Brain microvascular endothelial cell (primary cell): ENCODE data around the gene LY6G5B.
"Not testable (repeated sequence)": the region's sequence is repeated elsewhere in the genome, so short reads cannot be mapped to it uniquely, and the experiment has no call there.

ENCODE experiments used
- DNase-seq: peaks from one replicate; pipeline ENCODE4 v3.0.0-alpha.2; 2020
- H3K27ac ChIP-seq: fragments of 250-450 bp; sonication (Bioruptor Pico); 2 replicates; pipeline ENCODE4 v1.5.1; 2020; ENCODE audit warnings: mild to moderate bottlenecking, moderate library complexity
- H3K27me3 ChIP-seq: fragments of 250-450 bp; sonication (Bioruptor Pico); replicated peaks from 2 replicates; pipeline ENCODE4 v1.5.1; 2020; ENCODE audit warnings: mild to moderate bottlenecking
- H3K36me3 ChIP-seq: fragments of 250-450 bp; sonication (Bioruptor Pico); replicated peaks from 2 replicates; pipeline ENCODE4 v1.5.1; 2020; ENCODE audit warnings: mild to moderate bottlenecking
- H3K4me3 ChIP-seq: 2 replicates; pipeline ENCODE4 v1.5.1; 2011; ENCODE audit warnings: low read depth, mild to moderate bottlenecking, control low read depth, low read length, moderate library complexity
- in situ Hi-C: cut with HindIII; loops from 2 replicates; pipeline ENCODE4 v1.10.0; 2017; ENCODE audit warnings: low sequenced_read_pairs, low pct_ligation_motif_present
- TF ChIP-seq, protein P1 (sequence below): IDR thresholded peaks from 2 replicates; pipeline ENCODE4 v1.5.1; 2011; ENCODE audit warnings: low read depth, mild to moderate bottlenecking, moderate library complexity, low read length, control low read depth, inconsistent platforms; ENCODE audit errors: missing control alignments

Gene LY6G5B

GRCh38 chr6:31708224-31708623 lies 38.4 kb downstream of the LY6G5B start:
- in situ Hi-C loops, result no loop called here
- TF ChIP-seq, protein P1, sequence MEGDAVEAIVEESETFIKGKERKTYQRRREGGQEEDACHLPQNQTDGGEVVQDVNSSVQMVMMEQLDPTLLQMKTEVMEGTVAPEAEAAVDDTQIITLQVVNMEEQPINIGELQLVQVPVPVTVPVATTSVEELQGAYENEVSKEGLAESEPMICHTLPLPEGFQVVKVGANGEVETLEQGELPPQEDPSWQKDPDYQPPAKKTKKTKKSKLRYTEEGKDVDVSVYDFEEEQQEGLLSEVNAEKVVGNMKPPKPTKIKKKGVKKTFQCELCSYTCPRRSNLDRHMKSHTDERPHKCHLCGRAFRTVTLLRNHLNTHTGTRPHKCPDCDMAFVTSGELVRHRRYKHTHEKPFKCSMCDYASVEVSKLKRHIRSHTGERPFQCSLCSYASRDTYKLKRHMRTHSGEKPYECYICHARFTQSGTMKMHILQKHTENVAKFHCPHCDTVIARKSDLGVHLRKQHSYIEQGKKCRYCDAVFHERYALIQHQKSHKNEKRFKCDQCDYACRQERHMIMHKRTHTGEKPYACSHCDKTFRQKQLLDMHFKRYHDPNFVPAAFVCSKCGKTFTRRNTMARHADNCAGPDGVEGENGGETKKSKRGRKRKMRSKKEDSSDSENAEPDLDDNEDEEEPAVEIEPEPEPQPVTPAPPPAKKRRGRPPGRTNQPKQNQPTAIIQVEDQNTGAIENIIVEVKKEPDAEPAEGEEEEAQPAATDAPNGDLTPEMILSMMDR, result no peak
- Histone ChIP-seq H3K4me3 (no peak overlapping the region), H3K27ac (no peak overlapping the region), H3K36me3 (no peaks in the 10 kb centered on the region), H3K27me3 (no peaks in the 10 kb centered on the region)
- no peak for DNase-seq

GRCh38 chr6:31709157-31709556 lies 39.4 kb downstream of the LY6G5B start:
- in situ Hi-C loops, DNase-seq, H3K27me3 ChIP-seq, H3K27ac ChIP-seq, H3K36me3 ChIP-seq, H3K4me3 ChIP-seq: not testable (repeated sequence)

DNA sequence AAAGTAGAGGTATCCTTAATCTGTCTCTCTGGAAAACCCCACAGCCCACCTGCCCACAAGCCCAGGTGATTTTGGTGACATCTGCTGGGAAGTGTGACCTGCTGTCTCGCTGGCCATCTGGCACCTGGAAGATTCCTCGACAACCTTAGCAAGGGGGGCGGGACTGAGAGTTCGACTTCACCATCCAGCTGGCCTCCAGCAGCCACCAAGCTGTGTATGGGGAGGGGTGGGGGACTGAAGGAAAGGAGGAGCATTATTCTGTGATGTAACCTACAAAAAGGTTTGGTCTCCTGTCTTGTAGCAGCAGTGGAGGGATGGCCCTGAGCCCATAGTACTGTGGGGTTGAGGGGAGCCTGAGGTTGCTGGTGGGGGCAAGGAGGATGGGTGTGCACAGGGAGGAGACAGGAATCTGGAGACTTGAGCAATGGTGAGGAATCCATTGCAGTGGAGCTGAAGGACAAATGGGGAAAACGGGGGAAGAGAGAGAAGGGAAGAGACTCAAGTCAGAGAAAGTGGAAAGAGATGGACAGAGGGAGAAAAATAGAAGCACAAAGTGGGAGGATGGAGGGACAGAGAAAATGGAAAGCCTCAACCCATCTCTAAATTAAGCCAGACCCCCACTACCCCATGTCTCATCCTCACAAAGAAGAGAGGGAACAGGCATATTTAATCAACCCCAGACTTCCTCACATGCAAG lies 40.9 kb downstream of the LY6G5B start:
- TF ChIP-seq, protein P1, result no peak
- in situ Hi-C loops, result no loop called here
- no peak overlapping the region for H3K4me3 ChIP-seq
- no peaks in the 10 kb centered on the region for H3K36me3 ChIP-seq
- no peak overlapping the region for H3K27ac ChIP-seq
- DNase-seq, result no peak
- H3K27me3 ChIP-seq, result no peaks in the 10 kb centered on the region

DNA sequence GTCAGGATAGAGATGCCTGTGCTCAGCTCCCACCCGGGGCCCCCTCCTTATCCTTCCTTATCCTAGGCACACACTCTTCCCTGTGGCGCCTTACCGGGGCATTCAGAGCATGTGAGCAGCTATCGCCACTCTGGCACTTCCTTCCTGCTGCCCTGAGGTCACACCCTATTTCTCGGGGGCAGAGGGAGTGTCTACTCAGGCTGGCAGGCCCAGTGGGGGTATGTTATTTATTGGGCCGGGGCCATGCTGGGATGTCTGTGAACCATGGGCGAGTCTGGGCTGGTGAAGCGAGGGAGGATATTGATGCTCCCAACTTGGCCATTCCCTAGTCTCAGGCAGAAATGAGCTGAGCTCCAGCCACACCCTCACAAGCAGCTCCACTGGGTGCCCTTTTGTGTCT lies 41.5 kb downstream of the LY6G5B start:
- Histone ChIP-seq H3K4me3 (no peak overlapping the region), H3K36me3 (no peaks in the 10 kb centered on the region), H3K27ac (no peak overlapping the region), H3K27me3 (no peaks in the 10 kb centered on the region)
- no peak for DNase-seq
- in situ Hi-C loops, result no loop called here
- TF ChIP-seq, protein P1, result no peak

- in situ Hi-C loops, result no loop called here
- TF ChIP-seq, protein P1, result peak; percentile 17
- no peaks in the 10 kb centered on the region for H3K27me3 ChIP-seq
- no peaks in the 10 kb centered on the region for H3K36me3 ChIP-seq
- H3K27ac ChIP-seq, result no peak overlapping the region
- DNase-seq, result no peak
- H3K4me3 ChIP-seq, result no peak overlapping the region
Observed at GRCh38 chr6:31712296-31712695, 42.5 kb downstream of the LY6G5B start.

GRCh38 chr6:31713465-31713864 lies 43.7 kb downstream of the LY6G5B start:
- no peaks in the 10 kb centered on the region for H3K36me3 ChIP-seq
- in situ Hi-C loops, result no loop called here
- no peak for DNase-seq
- no peak overlapping the region for H3K4me3 ChIP-seq
- no peaks in the 10 kb centered on the region for H3K27me3 ChIP-seq
- TF ChIP-seq, protein P1, result no peak
- no peak overlapping the region for H3K27ac ChIP-seq
